ENCODE measurements around the gene SPIB.

DNA sequence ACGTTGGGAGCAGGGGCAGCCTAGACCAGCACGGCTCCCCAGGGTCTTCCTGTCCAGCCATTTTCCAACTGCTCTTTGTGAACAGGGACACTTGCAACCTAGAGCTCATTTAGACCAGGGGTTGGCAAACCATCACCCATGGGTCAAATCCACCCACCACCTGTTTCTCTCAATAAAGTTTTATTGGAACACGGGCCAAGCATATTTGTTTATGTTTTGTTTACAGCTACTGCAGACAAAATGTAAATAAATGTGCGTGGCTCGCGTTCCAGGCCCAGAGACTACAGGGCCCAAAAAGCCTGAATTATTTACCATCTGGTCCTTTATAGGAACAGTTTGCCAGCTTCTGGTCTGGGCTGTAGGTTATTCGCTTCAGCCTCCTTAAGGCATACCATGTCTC is 44.2 kb downstream of the SPIB start:
- no peak for TF ChIP-seq USF2 (IDR thresholded peaks at IDR 0.05; ENCODE audit: low read depth, low read length)
- no peak for TF ChIP-seq RAD21 (IDR thresholded peaks at IDR 0.05; ENCODE audit: low read length)
- no peak for TF ChIP-seq CTCF (conservative IDR thresholded peaks at IDR 0.05; ENCODE audit: low read depth, low read length)
- TF ChIP-seq SMC3 (IDR thresholded peaks at IDR 0.05; ENCODE audit: low read depth, low read length), result no peak
- no peak for TF ChIP-seq POLR2A (IDR thresholded peaks at IDR 0.05; ENCODE audit: low read depth, low read length)
- no peak for TF ChIP-seq BHLHE40 (IDR thresholded peaks at IDR 0.05; ENCODE audit: low read depth, low read length)
- no peak for TF ChIP-seq NFE2L2 (IDR thresholded peaks at IDR 0.05; ENCODE audit: low read depth, low read length)
- TF ChIP-seq MAFK (IDR thresholded peaks at IDR 0.05; ENCODE audit: low read depth, low read length), result no peak
- TF ChIP-seq ELK1 (IDR thresholded peaks at IDR 0.05; ENCODE audit: borderline replicate concordance, low read depth, low read length), result no peak
- TF ChIP-seq RCOR1 (IDR thresholded peaks at IDR 0.05; ENCODE audit: insufficient replicate concordance, low read length), result no peak
- no peak for TF ChIP-seq RFX5 (IDR thresholded peaks at IDR 0.05; ENCODE audit: low read depth, low read length)
- TF ChIP-seq MXI1 (IDR thresholded peaks at IDR 0.05; ENCODE audit: borderline replicate concordance, low read depth, low read length), result no peak
- no peak for TF ChIP-seq FOS (IDR thresholded peaks at IDR 0.05; ENCODE audit: low read depth, low read length)
